A549 (cell line): ENCODE data around the gene RPL28. TPM values are rescaled to one million over a fixed set of nuclear protein-coding genes. Genes with fewer than 3 reads are reported as not detected.
A peak's percentile ranks its signal among the peaks of the same experiment; 100 is the strongest.

Source experiments
- ATAC-seq, 2 experiments: fragments of 200-7000 bp in 1 of 2; fragments of >200 bp in 1 of 2; cut with Nextera tagmentation in 1 of 2; cut with Tn5 transposase in 1 of 2; 3 replicates each; pipeline versions ENCODE4 v1.8.0 to v1.9.1; 2018 to 2020; ENCODE audit warnings: mild to moderate bottlenecking in 1 of 2, moderate library complexity in 1 of 2
- CTCF ChIA-PET: fragments of 300-600 bp; sonication (Branson Sonifier 250); formaldehyde crosslinking; extraction: SDS; loops from one replicate; lab custom pipeline; 2021; ENCODE audit warnings: antibody characterized with exemption, inconsistent platforms; lab: Yijun Ruan, JAX
- POLR2A ChIA-PET: fragments of 350-600 bp; formaldehyde crosslinking; extraction: SDS; loops from one replicate; lab custom pipeline; 2021; ENCODE audit warnings: antibody characterized with exemption, inconsistent platforms; lab: Yijun Ruan, JAX
- DNase-seq, 2 experiments: peaks; one replicate each; pipeline versions ENCODE4 v3.0.0 to v3.0.0-alpha.2; 2011 to 2016; ENCODE audit warnings: low read depth in 1 of 2, low spot score in 1 of 2
- FAIRE-seq: peaks from 2 replicates; lab custom pipeline; 2011; peaks lifted over from hg19 to GRCh38; lab: Jason Lieb, UNC
- H3K27ac ChIP-seq, 2 experiments: fragments of >200 bp; sonication (Bioruptor Twin); formaldehyde crosslinking; 3 replicates each; pipeline ENCODE4 v1.5.1; 2016 to 2017
- H3K4me1 ChIP-seq: fragments of >200 bp; sonication (Bioruptor Twin); formaldehyde crosslinking; 3 replicates; pipeline ENCODE4 v1.6.1; 2016
- H3K4me2 ChIP-seq: fragments of >200 bp; sonication (Bioruptor Twin); formaldehyde crosslinking; 3 replicates; pipeline ENCODE4 v1.6.1; 2016
- H3K4me3 ChIP-seq: fragments of >200 bp; sonication (Bioruptor Twin); formaldehyde crosslinking; 3 replicates; pipeline ENCODE4 v1.5.1; 2016
- H3K9me3 ChIP-seq: fragments of >200 bp; sonication (Bioruptor Twin); formaldehyde crosslinking; 3 replicates; pipeline ENCODE4 v1.6.1; 2016
- CBX8 ChIP-seq: fragments of 200-600 bp; sonication (generic); IDR thresholded peaks from 2 replicates; pipeline ENCODE4 v1.6.1; 2016
- CHD2 ChIP-seq: fragments of 150-350 bp; IDR thresholded peaks from 2 replicates; pipeline ENCODE4 v1.6.1; 2014; ENCODE audit warnings: low read length; ENCODE audit not compliant: partially characterized antibody
- CTCF ChIP-seq: fragments of >200 bp; sonication (Bioruptor Twin); formaldehyde crosslinking; IDR thresholded peaks from 3 replicates; pipeline ENCODE4 v1.5.1; 2016
- E2F6 ChIP-seq: IDR thresholded peaks from 2 replicates; pipeline ENCODE4 v1.6.1; 2012; ENCODE audit warnings: low read depth, borderline replicate concordance
- EHF ChIP-seq: fragments of 250-450 bp; sonication (Bioruptor Pico); IDR thresholded peaks from 2 replicates; pipeline ENCODE4 v1.5.0; 2020; ENCODE audit warnings: mild to moderate bottlenecking
- FOSB ChIP-seq: fragments of 250-450 bp; sonication (Bioruptor Pico); IDR thresholded peaks from 2 replicates; pipeline ENCODE4 v1.5.0; 2020; ENCODE audit warnings: mild to moderate bottlenecking, moderate library complexity
- FOSL2 ChIP-seq, 2 experiments: fragments of 450-650 bp in 1 of 2; fragments of >200 bp in 1 of 2; sonication (Bioruptor Twin) in 1 of 2; formaldehyde crosslinking; IDR thresholded peaks; 2 replicates each; pipeline versions ENCODE4 v1.5.0 to v1.6.1; 2016 to 2020; ENCODE audit warnings: mild to moderate bottlenecking in 1 of 2, moderate library complexity in 1 of 2
- GATA3 ChIP-seq: IDR thresholded peaks from 2 replicates; pipeline ENCODE4 v1.6.1; 2012; ENCODE audit warnings: borderline replicate concordance
- HDAC2 ChIP-seq: fragments of 200-600 bp; sonication (generic); IDR thresholded peaks from 2 replicates; pipeline ENCODE4 v1.6.1; 2016
- HES2 ChIP-seq: fragments of >200 bp; sonication (Bioruptor Twin); formaldehyde crosslinking; IDR thresholded peaks from 2 replicates; pipeline ENCODE4 v1.6.1; 2016
- HMGXB4 ChIP-seq: fragments of 250-450 bp; sonication (Bioruptor Pico); IDR thresholded peaks from 2 replicates; pipeline ENCODE4 v1.5.0; 2021; ENCODE audit warnings: mild to moderate bottlenecking, moderate library complexity, borderline replicate concordance
- JUN ChIP-seq, 2 experiments: fragments of >200 bp; sonication (Bioruptor Twin); formaldehyde crosslinking; IDR thresholded peaks; 2 replicates in 1 of 2; 3 replicates in 1 of 2; pipeline ENCODE4 v1.6.1; 2016 to 2017
- JUNB ChIP-seq: fragments of >200 bp; sonication (Bioruptor Twin); formaldehyde crosslinking; IDR thresholded peaks from 2 replicates; pipeline ENCODE4 v1.6.1; 2016
- KDM5A ChIP-seq: fragments of 200-600 bp; sonication (generic); IDR thresholded peaks from 2 replicates; pipeline ENCODE4 v1.6.1; 2016; ENCODE audit warnings: antibody characterized with exemption, mild to moderate bottlenecking
- MAZ ChIP-seq: fragments of 150-350 bp; IDR thresholded peaks from 2 replicates; pipeline ENCODE4 v1.6.1; 2014; ENCODE audit warnings: antibody characterized with exemption, low read depth, low read length, borderline replicate concordance
- MYC ChIP-seq: IDR thresholded peaks from 2 replicates; pipeline ENCODE4 v1.6.1; 2012; ENCODE audit warnings: mild to moderate bottlenecking, inconsistent platforms, low read length, improper control_type of control experiment, borderline replicate concordance
- NPAS2 ChIP-seq: fragments of 250-450 bp; sonication (Bioruptor Pico); IDR thresholded peaks from 2 replicates; pipeline ENCODE4 v1.8.0; 2022; ENCODE audit warnings: mild to moderate bottlenecking, moderate library complexity, borderline replicate concordance
- NR3C1 ChIP-seq: fragments of >200 bp; sonication (Bioruptor Twin); formaldehyde crosslinking; IDR thresholded peaks from 3 replicates; pipeline ENCODE4 v1.6.1; 2017
- PBX3 ChIP-seq: IDR thresholded peaks from 2 replicates; pipeline ENCODE4 v1.6.1; 2012
- POLR2A ChIP-seq: IDR thresholded peaks from 2 replicates; pipeline ENCODE4 v1.6.1; 2012; ENCODE audit warnings: mild to moderate bottlenecking, low read length
- RAD21 ChIP-seq, 2 experiments: fragments of >200 bp in 1 of 2; sonication (Bioruptor Twin) in 1 of 2; formaldehyde crosslinking in 1 of 2; IDR thresholded peaks in 1 of 2; conservative IDR thresholded peaks in 1 of 2; 2 replicates in 1 of 2; 3 replicates in 1 of 2; pipeline ENCODE4 v1.6.1; 2012 to 2018; ENCODE audit warnings: inconsistent platforms in 1 of 2
- REST ChIP-seq: fragments of 200-600 bp; sonication (generic); IDR thresholded peaks from 2 replicates; pipeline ENCODE4 v1.6.1; 2016; ENCODE audit warnings: antibody characterized with exemption, mild to moderate bottlenecking, moderate library complexity
- RNF2 ChIP-seq: fragments of 200-600 bp; sonication (generic); IDR thresholded peaks from 2 replicates; pipeline ENCODE4 v1.6.1; 2016; ENCODE audit warnings: low read depth, mild to moderate bottlenecking, antibody characterized with exemption, moderate library complexity, borderline replicate concordance
- SMC3 ChIP-seq: fragments of >200 bp; sonication (Bioruptor Twin); formaldehyde crosslinking; IDR thresholded peaks from 3 replicates; pipeline ENCODE4 v1.6.1; 2018; ENCODE audit warnings: inconsistent platforms
- TP53 ChIP-seq: fragments of 250-450 bp; sonication (Bioruptor Pico); IDR thresholded peaks from 2 replicates; pipeline ENCODE4 v1.5.0; 2021; ENCODE audit warnings: mild to moderate bottlenecking, moderate library complexity
- USF2 ChIP-seq: fragments of 450-650 bp; IDR thresholded peaks from 2 replicates; pipeline ENCODE4 v1.6.1; 2014; ENCODE audit warnings: antibody characterized with exemption
- ZFP36 ChIP-seq: fragments of 450-650 bp; IDR thresholded peaks from 2 replicates; pipeline ENCODE4 v1.6.1; 2014; ENCODE audit warnings: borderline replicate concordance; ENCODE audit not compliant: partially characterized antibody
- ZNF302 ChIP-seq: fragments of 250-450 bp; sonication (Bioruptor Pico); IDR thresholded peaks from 2 replicates; pipeline ENCODE4 v1.9.0; 2021; ENCODE audit warnings: inconsistent platforms, mild to moderate bottlenecking, moderate library complexity
- WGBS: methylation state at CpG from one replicate; pipeline ENCODE4 v1.1.6; 2017; ENCODE audit errors: missing lambda C conversion rate; 5-methylcytosine and 5-hydroxymethylcytosine counted together
- polyA minus RNA-seq: library from RNA; depleted of rRNA, polyadenylated mRNA; stranded (reverse); fragments of >200 nt; gene quantifications from 2 replicates; pipeline ENCODE4 v1.2.3, GENCODE V29; 2011; rRNA and poly(A)+ RNA removed
- polyA plus RNA-seq, 4 experiments: library from polyadenylated mRNA; depleted of rRNA in 3 of 4; stranded (reverse); fragments of >200 nt; fragmentation: RNase III in 1 of 4; extraction: RNeasy Plus Mini Kit Qiagen cat#74134 plus additional on column Dnase treatment in 1 of 4; gene quantifications; 2 replicates in 3 of 4; 3 replicates in 1 of 4; pipeline ENCODE4 v1.2.3, GENCODE V29; 2011 to 2017

RPL28 gene
- polyA plus RNA-seq (2011; rRNA removed) (329 and 351 TPM in 2 replicates), polyA plus RNA-seq (2017; fragmentation: RNase III; extraction: RNeasy Plus Mini Kit Qiagen cat#74134 plus additional on column Dnase treatment) (2,012 to 2,083 TPM (median 2,037 TPM) in 3 replicates), polyA minus RNA-seq (816 and 1,830 TPM in 2 replicates)
- 2,042 and 2,083 TPM in 2 replicates for polyA plus RNA-seq (2012; cell fraction: cytosol; rRNA removed)
- 1,887 and 2,526 TPM in 2 replicates for polyA plus RNA-seq (2012; cell fraction: nucleus; rRNA removed)

GRCh38 chr19:55385724-55386492 lies at the start of gene RPL28:
RPL28 (plus strand) TSS chr19:55385932; CDS start chr19:55386358, 426 bp downstream.
- peaks cover 6% of the 10 kb centered on the region; the same call in 2 of the 3 replicates for H3K9me3 ChIP-seq
- CTCF ChIA-PET: interaction anchor here (1.6 to 7.0 kb wide), 2 partner anchors 14 to 84 kb away, joined by 8 to 38 read pairs; no protein-coding TSS in a partner anchor
- POLR2A ChIA-PET: interaction anchor here (4.5 to 6.5 kb wide), 2 partner anchors 22 to 47 kb away, joined by 47 to 55 read pairs; partner anchors contain the start of genes KMT5C and UBE2S
- DNase-seq (peak; percentile 92 to 99), ATAC-seq (peak; percentile 54 to 77), FAIRE-seq (peak; percentile 91)
- H3K4me1 ChIP-seq: peaks cover 50% of the 10 kb centered on the region
- peak within 1 kb of the TSS; percentile 89 for H3K4me3 ChIP-seq
- H3K27ac ChIP-seq: peak within 1 kb of the TSS; percentile 91 to 99
- 1% methylated on average over 68 of the region's 68 CpGs for WGBS
- H3K4me2 ChIP-seq: peak within 1 kb of the TSS; percentile 92
- TF ChIP-seq PBX3 (peak; percentile 77), SMC3 (no peak; the same call in 2 of the 3 replicates), EHF (CRISPR knock-in tag) (no peak), JUN (IDR thresholded peaks at IDR 0.05) (peak; percentile 99), TP53 (CRISPR knock-in tag) (no peak), GATA3 (0 out of 2 replicates have a peak, but pooled peaks have one; percentile 8), HMGXB4 (CRISPR knock-in tag) (no peak), KDM5A (no peak), USF2 (no peak), REST (no peak), RAD21 (conservative IDR thresholded peaks at IDR 0.05 in 1 of 2, IDR thresholded peaks at IDR 0.05 in 1 of 2) (no peak), FOSL2 (IDR thresholded peaks at IDR 0.05) (no peak), FOSL2 (CRISPR knock-in tag; IDR thresholded peaks at IDR 0.05) (no peak), CBX8 (no peak), POLR2A (peak; percentile 100), RNF2 (no peak), HES2 (no peak), FOSB (CRISPR knock-in tag) (no peak), JUNB (no peak), HDAC2 (no peak), CHD2 (no peak), CTCF (no peak), ZNF302 (CRISPR knock-in tag) (no peak), MAZ (no peak), E2F6 (no peak; the same call in 1 of the 2 replicates), ZFP36 (no peak), NPAS2 (CRISPR knock-in tag) (no peak), NR3C1 (no peak), MYC (peak; percentile 71; the same call in 1 of the 2 replicates)
